Glomerular visceral epithelial cell (primary cell): Measurements from ENCODE around the gene AAGAB.
"Not testable (repeated sequence)": the region's sequence is repeated elsewhere in the genome, so short reads cannot be mapped to it uniquely, and the experiment has no call there.

Experiments used
- DNase-seq: peaks from one replicate; pipeline ENCODE4 v3.0.0-alpha.2; 2016; ENCODE audit errors: extremely low spot score

Gene AAGAB, protein sequence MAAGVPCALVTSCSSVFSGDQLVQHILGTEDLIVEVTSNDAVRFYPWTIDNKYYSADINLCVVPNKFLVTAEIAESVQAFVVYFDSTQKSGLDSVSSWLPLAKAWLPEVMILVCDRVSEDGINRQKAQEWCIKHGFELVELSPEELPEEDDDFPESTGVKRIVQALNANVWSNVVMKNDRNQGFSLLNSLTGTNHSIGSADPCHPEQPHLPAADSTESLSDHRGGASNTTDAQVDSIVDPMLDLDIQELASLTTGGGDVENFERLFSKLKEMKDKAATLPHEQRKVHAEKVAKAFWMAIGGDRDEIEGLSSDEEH

DNA sequence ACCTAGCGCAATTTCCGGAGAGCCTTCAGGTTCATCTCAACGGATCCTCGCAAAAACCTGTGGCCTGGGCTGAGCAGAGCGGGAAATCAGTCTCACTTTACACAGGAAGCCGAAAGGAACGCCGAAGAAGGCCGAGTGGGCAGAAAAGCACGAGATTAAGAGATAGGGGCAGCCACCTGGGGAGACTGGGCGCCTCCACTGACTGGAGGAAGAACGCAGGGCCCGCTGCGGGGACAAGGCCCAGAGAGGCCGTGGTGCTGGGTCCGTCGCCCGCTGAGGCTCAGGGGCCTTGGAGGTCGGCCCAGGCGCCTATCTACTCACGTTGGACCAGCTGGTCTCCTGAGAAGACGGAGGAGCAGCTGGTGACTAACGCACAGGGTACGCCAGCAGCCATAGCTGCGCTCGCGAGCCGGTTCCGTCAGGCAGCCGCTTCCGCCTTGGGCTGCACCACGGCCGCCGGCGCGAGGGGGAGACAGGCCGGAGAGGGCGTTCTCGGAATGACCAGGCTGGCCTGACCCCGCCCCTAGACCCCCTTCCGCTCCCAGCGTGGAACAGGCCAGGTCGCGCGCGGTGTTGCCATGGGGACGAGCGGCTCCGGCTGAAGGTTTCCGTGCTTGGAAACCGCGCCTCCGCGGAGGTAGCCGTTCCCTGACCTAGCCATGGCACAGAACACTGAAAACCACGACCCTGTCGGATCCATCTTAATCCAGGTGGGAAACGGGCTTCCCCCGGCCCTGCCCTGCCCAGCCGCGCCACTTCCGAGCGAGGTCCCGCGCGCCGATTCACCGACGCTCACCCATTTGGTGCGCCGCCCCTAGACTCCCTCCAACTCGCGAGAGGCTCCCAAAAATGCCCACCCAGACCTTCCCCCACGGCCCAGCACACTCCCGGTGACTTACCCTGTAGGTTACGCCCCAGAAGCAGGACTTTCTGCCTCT, at the start of gene AAGAB, which contains the start of gene IQCH:
AAGAB (minus strand) TSS at position 424 of the 938 bp plus-strand sequence; CDS start at position 394, 30 bp downstream.
IQCH (plus strand) TSS at position 549 of the 938 bp plus-strand sequence; CDS start at position 660, 111 bp downstream.
- peak; percentile 98 for DNase-seq

DNA sequence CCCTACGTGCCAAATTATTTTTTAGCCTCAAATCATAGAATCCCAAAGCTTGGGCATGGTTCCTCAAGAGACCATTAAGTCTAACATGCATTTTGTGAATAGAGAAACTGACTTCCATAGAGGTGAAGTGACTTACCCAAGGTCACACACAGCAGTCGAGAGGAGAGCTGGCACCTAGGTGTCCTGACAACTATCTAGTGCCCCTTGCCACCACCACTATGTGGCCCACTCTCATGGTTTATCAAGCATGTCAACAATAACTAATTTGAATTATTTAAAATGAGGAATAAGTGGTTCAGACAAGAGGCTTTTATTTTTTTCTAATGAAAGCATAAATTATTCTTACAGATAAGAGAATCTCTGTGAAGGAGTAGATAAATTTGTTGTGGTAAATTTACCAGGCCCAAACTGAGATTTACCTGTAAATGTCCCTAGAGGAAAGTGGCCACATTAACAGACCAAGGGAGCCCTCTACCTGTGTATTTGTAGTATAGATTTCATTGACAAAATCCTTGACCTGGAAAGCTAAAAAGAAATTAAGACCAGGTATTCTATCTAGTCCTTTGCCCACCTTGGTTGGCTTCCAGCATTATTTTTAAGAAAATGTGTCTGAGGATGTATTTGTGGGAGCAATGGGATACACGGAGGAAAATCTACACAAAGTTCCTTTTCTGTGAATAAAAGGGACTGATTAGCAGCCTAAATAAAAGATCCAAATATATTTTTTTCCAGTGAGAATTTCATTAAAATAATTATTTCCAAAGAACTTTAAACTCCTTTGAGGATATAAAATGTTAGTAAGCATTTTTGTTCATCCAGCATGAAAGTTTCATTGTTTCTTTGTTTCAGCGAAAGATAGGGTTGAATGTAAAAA, 49.3 kb upstream of the AAGAB start:
- peak; percentile 52 for DNase-seq

DNA sequence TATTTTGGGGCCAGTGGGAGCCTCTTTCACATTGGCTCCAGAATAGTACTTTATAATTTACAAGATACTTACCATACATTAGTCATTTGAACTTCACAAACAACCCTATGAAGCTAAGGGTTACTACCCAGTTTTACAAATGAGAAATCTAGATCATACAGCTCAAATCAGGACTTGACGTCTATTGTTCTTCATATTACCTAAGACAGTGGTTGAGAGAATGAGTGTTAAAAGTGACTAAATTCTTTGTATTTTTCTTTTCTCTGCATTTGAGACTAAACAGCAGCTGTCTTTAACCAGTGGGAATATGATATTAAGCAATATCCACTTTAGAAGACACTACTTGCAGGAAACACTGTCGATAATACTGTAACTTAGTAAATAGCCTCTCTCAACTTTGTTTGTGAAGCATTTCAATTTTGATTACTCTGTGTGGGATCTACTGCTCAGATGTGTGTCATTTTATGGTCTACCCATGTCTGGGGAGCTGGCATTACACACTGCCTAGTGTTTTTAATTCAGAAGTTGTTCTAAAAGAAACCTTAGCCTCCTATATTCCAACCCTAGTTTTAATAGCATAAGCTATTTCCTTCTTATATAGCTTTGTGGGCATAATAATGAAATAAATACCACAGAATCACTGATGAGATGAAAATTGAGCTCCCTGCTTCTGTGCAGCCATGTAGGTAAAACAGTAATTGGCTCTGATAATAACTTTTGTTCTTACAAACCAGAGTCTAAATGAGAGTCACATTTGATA, 46.0 kb upstream of the AAGAB start:
- no peak for DNase-seq

DNA sequence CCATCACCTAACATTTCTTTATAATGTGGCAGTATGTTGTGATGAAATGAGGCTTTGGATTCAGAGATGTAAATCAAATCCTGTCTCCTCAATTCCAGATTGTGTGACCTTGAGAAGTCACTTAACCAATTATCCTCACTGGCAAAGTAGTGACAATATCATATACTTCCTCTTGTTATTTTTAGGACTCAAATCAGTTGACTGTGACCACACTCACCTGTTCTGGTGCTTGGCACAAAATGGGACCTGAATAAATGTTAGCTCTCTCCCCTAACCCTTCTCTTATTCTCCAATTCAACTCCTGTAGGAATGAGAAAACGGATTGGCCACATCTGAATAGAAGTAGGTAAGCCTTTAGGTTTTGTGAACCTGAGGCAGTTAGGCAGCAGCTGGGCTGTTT, 42.2 kb upstream of the AAGAB start:
- no peak for DNase-seq

DNA sequence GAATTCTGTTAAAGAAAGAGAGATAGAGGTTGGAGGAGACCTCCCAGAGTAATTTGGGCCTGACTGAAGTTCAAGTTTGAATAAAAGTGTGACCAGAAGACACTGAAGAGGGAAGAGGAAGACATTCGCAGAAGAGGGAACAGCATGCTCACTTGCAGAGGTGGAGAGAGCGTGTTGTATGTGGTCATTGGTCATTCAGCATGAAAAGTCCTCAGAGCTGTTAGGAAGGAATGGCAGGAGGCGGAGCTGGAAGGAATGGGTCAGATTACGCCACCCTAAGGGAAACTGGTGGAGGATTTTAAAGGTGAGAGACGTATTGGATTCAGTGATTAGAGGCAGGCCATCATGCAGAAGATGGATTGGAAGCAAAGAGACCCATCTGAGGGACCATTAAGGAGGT, 41.7 kb upstream of the AAGAB start:
- DNase-seq: no peak

DNA sequence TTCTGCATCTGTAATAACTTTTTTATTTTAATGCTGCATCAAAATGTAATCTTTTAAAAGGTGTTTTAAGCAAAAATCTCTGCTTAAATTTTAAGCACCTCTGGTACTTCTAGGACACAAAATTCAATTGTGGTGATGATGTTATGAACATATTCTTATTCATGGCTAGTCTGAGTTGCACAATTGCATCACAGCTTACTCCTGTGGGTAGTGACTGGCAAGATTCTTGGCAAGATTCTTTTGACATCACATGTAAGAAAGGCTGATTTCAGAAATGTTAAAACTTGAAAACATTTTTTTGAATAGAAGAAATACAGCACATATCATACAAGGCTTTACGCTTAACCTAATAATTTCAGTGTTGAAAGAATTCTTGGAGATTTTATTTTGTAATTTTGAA, 35.9 kb upstream of the AAGAB start:
- no peak for DNase-seq

DNA sequence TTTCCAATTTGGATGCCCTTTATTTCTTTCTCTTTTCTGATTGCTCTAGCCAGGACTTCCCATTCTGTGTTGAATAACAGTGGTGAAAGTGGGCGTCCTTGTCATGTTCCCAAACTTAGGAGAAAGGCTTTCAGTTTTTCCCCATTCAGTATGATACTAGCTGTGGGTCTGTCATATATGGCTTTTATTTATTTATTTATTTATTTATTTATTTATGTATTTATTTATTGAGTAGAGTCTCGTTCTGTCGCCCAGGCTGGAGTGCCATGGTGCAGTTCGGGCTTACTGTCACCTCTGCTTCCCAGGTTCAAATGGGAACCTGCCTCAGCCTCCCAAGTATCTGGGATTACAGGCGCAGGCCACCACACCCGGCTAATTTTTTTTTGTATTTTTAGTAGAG, 31.9 kb upstream of the AAGAB start:
- DNase-seq: not testable (repeated sequence)

DNA sequence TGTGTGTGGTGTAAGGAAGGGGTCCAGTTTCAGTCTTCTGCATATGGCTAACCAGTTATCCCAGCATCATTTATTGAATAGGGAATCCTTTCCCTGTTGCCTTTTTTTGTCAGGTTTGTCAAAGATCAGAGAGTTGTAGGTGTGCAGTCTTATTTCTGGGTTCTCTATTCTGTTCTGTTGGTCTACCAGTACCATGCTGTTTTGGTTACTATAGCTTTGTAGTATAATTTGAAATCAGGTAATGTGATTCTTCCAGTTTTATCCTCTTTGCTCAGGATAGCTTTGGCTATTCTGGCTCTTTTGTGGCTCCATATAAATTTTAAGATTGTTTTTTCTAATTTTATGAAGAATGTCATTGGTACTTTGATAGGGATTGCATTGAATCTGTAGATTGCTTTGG, 31.2 kb upstream of the AAGAB start:
- not testable (repeated sequence) for DNase-seq

DNA sequence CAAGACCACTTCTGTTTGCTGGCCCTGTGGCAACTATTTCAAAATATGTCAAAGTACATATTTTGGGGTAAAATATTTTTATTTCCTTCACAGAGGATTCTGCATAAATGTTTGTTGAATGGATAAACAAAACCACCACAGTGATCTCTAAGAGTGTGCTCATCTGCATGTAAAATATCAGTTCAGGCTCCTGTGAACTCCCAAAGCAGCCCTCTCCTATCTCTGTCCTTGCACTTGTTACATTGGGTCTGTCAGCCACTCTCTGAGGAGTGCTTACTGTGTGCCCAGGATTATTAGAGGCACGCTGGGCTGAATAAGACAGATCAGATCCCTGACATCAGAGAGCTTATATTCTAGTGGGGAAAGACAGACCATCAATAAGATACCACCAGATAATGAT, 27.3 kb upstream of the AAGAB start:
- DNase-seq: no peak

DNA sequence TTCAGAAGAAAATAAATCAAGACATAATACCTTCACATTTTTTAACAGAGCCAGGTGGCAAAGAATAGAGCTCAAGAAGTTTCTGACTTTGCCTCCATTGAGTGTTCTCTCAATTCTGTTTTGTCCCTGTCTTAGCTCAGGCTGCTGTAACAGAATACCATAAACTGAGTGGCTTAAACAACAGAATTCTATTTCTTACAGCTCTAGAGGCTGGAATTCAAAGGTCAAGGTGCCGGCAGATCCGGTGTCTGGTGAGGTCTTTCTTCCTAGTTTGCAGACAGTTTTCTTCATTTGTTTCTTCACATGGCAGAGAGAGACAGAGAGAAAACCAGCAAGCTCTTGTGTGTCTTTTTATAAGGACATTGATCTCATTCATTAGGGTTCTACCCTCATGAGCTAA, 25.8 kb upstream of the AAGAB start:
- DNase-seq: no peak

DNA sequence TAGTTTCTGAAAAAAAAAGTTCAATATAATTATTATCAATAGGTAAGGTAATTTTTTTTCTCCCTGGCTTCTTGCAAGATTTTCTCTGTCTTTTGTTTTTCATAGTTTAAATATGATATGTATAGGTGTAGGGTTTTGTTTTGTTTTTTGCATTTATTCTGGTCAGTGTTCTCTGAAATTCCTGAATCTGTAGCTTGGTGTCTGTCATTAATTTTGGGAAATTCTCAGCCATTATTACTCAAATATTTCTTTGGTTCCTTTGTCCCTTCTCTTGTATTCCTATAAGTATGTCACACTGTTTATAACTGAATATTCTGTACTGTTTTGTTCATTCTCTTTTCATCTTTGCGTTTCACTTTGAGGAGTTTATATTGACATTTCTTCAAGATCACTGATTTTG, 22.2 kb upstream of the AAGAB start:
- DNase-seq: no peak

DNA sequence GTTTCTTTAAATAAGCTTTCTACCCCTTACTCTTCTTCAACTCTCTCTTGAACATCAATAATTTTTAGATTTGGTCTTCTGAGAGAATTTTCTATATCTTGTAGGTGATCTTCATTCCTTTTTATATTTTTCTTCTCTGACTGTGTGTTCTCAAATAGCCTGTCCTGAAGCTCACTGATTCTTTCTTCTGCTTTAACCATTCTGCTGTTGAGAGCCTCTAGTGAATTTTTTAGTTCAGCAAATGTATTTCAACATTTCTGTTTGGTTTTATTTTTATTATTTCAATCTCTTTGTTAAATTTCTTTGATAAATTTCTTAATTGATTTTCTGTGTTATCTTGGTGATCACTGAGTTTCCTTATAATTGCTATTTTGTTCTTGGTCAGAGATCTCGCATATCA, 19.8 kb upstream of the AAGAB start:
- DNase-seq: no peak

DNA sequence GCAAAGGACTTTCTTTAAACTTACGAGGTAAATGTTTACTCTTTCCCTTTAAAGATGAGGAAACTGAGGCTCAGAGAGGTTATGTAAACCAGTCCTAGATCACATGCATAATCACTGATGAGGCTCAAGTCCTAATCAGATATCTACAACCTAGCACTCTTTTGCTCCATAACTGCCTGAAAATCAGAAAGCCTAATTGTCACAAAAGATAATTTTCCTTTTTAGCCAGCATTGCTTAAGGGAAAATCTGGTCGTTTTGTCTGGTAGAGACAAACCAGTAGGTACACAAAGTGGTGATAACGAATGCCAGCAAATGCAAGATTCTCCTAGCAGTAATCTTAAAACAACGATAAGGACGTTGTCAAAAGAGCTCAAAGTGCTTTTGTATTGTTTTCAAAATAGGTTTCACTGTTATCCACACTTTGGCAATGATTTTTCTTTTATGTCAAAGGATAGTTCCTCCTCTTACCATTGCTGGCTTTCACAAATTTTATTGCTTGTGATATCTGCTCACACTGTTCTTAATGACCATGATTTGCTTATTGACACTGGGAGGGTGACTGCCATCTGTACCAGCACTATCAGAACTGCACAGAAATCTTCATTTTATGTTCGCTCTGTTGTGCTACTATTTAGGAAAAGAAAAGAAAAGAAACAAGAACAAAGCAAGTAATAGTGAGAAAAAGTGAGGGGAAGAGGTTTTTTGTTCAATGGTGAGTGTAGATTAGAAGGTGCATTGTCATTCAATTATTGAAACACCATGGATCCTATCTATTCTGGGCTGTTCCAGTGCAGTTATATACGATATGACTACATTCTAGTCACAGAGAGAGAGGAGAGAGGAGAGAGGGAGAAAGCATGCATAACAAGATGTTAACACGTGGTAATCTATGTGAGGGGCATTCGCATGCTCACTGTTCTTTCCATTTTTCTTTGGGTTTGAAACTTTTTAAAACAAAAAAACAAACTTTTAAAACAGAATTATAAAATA, 13.8 kb upstream of the AAGAB start:
- DNase-seq: no peak

DNA sequence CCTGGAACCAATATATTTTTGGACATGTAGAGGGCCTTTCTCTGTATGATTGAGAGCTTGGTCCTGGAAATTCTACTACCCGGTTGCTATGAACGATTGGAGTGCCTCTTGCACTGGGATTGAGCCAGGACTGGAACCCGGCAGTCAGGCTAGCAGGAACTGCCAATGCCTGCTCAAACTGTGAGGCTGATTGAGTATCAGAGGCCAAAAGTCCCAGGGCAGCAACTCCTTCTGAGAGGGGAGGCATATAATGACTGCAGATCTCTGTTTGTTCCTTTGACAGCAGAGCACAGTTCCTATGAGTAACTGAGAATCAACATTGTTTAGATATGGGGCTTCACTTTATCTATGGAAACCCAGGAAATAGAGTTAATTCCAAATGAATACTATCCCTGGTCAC, 13.0 kb upstream of the AAGAB start:
- no peak for DNase-seq

DNA sequence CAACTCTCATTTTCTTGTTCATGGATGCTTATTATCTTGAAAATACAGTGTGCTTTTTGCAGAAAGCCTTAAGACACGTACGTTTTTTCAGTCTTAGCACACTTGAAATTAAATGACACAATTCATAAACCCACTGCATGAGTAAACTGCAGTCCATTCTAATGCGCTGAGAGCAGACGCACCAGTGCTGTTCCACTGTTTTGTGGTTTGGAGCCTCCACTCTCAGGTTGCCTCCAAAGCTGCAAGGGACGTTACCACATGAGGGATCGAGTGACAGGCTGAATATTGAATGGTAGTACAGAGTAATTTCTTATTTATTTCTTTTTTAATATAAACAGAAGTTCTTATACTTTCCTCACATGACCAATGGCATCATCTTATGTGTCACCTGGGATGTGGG, 12.4 kb upstream of the AAGAB start:
- DNase-seq: no peak

DNA sequence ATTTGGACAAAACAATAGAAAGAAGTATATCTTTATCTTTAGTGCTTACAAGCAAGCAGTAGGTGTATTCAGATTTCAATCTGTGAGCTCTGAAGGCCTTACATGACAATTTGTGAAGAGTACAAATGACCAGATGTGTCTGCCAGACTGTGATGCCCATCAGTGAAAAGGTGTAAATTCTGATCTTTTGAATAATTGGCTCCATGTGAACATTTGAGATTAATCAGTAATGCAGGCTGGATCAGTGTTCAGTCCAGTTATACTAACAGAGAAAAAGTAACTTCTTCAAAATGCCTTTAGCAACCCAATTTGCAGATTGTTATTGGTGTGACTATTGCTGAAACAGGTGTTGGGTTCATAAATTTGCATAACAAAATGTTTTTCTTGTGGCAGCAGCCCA, 5.3 kb upstream of the AAGAB start:
- DNase-seq: no peak

DNA sequence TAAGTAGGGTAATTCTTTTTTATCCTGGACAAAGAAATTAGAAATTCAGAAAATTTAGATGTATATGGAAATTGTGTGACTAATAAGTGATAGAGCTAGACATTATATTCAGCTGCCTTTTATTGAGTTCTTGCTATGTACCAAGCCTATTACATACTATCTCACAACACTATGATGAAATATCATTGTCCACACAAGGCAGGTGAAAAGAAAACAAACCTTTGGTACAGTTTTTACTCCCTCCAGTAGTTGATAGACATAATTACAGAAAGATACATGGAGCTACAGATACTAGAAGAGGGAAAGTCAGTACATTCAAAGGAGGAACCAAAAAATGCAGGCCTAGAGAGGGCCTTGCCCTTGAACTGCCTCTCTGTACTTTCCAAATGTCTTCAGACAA, 4.9 kb upstream of the AAGAB start:
- no peak for DNase-seq

DNA sequence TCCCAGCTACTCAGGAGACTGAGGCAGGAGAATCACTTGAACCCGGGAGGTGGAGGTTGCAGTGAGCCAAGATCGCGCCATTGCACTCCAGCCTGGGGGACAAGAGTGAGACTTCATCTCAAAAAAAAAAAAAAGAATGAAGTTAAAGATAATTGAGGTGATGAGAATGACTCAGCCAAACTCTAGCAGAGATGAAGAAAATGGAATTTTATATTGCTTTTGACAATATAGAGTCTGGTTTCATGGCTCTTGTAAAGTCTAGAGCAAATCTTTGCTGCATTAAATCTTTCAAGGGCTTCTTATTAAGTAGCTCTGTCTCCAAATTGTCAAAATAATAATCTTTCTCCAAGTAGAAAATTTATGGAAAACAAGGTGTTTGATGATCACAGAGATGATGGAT, 4.0 kb upstream of the AAGAB start:
- not testable (repeated sequence) for DNase-seq

DNA sequence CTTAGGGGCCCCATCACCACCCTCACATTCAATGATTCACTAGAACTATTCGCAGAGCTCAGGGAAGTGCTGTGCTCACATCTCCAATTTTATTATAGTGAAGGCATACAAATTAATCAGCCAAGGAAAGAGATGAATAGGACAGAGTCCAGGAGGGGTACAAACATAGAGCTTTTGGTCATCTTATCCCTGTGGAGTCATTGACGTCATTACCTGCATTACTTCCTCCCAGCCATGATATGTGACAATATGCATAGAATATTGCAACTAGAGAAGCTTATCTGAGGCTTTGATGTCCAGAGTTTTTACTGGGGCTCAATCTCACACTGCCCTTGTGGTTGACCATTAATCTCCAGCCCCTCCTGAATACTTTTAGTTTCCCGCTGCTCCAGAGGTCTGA, 1.6 kb upstream of the AAGAB start:
- DNase-seq: no peak
